ENCODE measurements around the gene SLC7A6OS.

DNA sequence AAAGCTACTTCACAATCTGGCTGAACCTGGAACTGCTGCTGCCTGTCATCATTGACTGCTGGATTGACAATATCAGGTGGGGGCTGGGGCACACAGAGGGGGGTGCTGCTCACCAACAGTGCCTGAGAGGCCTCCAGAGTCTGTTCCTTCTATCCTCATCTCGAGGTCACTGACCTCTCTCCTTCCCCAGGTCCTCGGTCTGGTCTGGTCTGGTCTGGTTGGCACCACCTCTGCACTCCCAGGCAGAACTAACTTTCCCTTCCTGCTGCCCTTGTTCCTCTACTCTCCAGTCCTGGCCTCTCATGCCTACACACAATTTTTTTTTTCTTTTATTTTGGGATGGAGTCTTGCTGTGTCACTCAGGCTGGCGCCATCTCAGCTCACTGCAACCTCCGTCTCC, 61.4 kb downstream of the SLC7A6OS start:
- no peak for TF ChIP-seq POLR2AphosphoS5 (IDR thresholded peaks at IDR 0.05)
- TF ChIP-seq, protein P1, sequence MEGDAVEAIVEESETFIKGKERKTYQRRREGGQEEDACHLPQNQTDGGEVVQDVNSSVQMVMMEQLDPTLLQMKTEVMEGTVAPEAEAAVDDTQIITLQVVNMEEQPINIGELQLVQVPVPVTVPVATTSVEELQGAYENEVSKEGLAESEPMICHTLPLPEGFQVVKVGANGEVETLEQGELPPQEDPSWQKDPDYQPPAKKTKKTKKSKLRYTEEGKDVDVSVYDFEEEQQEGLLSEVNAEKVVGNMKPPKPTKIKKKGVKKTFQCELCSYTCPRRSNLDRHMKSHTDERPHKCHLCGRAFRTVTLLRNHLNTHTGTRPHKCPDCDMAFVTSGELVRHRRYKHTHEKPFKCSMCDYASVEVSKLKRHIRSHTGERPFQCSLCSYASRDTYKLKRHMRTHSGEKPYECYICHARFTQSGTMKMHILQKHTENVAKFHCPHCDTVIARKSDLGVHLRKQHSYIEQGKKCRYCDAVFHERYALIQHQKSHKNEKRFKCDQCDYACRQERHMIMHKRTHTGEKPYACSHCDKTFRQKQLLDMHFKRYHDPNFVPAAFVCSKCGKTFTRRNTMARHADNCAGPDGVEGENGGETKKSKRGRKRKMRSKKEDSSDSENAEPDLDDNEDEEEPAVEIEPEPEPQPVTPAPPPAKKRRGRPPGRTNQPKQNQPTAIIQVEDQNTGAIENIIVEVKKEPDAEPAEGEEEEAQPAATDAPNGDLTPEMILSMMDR (IDR thresholded peaks at IDR 0.05), result no peak
